ENCODE measurements around the gene MICU1. TPM values are rescaled to one million over a fixed set of nuclear protein-coding genes. Genes with fewer than 3 reads are reported as not detected.

Gene MICU1
- total and polyA plus RNA-seq, 2 experiments from 2014 or later = 27.5 to 52.3 TPM

- TF ChIP-seq EZH2phosphoT487 (IDR thresholded peaks at IDR 0.05; ENCODE audit: unreplicated experiment) (no peak), ETS1 (IDR thresholded peaks at IDR 0.05) (no peak), REST (IDR thresholded peaks at IDR 0.05; ENCODE audit: unreplicated experiment) (no peak), ZNF331 (CRISPR knock-in tag; IDR thresholded peaks at IDR 0.05; ENCODE audit: low read depth) (no peak), ZNF114 (CRISPR knock-in tag; IDR thresholded peaks at IDR 0.05) (no peak), JUNB (IDR thresholded peaks at IDR 0.05; ENCODE audit: unreplicated experiment) (no peak), CREB1 (CRISPR knock-in tag; IDR thresholded peaks at IDR 0.05; ENCODE audit: low read depth) (no peak)
These were observed 101.9 kb downstream of the MICU1 start (continued) for GRCh38 chr10:72523932-72524396.

DNA sequence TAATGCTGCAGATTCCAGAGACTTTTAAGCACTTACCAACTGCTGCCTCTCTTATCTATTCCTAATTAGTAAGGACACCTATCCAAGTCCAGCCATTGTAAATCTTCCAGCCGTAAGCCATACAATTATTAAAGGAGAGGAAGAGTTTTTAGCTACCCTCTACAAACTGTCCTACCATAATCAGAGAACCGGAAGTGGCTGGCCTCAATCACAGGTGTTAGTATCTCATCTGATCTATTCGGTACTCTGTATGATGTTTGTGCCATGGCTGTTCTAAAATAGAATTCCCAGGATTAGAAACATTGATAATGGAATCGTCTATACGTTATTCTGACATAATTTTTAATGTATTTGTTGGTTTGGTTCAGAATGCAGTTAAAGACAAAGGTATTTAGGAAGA, 102.8 kb downstream of the MICU1 start:
- Histone ChIP-seq H3K36me3 (ENCODE audit: insufficient read depth) (no peaks in the 10 kb centered on the region), H3K4me2 (no peak overlapping the region), H3K9me2 (ENCODE audit: insufficient read depth) (no peaks in the 10 kb centered on the region), H2AFZ (no peak overlapping the region), H3K4me1 (ENCODE audit: insufficient read depth) (no peaks in the 10 kb centered on the region), H3K79me2 (replicated peaks; ENCODE audit: insufficient read depth) (no peaks in the 10 kb centered on the region), H3K27me3 (ENCODE audit: insufficient read depth) (no peaks in the 10 kb centered on the region), H3K27ac (ENCODE audit: low read depth) (no peak overlapping the region), H3F3A (replicated peaks; ENCODE audit: low read depth) (no peaks in the 10 kb centered on the region), H4K20me1 (replicated peaks; ENCODE audit: insufficient read depth) (no peaks in the 10 kb centered on the region), H3K4me3 (no peak overlapping the region)
- no peaks in the 10 kb centered on the region for H3K36me3 Mint-ChIP-seq (ENCODE audit: low read depth)
- no peak for ATAC-seq
- no peaks in the 10 kb centered on the region for H3K4me1 Mint-ChIP-seq
- H3K27ac Mint-ChIP-seq = no peak overlapping the region
- H3K9me3 Mint-ChIP-seq = no peaks in the 10 kb centered on the region
- no peak for DNase-seq (ENCODE audit: low spot score)
- no peak overlapping the region for H3K4me3 Mint-ChIP-seq
- H3K27me3 Mint-ChIP-seq (ENCODE audit: insufficient read depth, low read depth, poor library complexity) = no peaks in the 10 kb centered on the region
- TF ChIP-seq POLR2AphosphoS5 (IDR thresholded peaks at IDR 0.05; ENCODE audit: low read depth) = no peak
- TF ChIP-seq STAT1 (IDR thresholded peaks at IDR 0.05; ENCODE audit: unreplicated experiment) = no peak
- no peak for TF ChIP-seq REST (IDR thresholded peaks at IDR 0.05; ENCODE audit: unreplicated experiment)
- no peak for TF ChIP-seq EZH2 (IDR thresholded peaks at IDR 0.05; ENCODE audit: low read depth, unreplicated experiment)
- no peak for TF ChIP-seq CTCF (conservative IDR thresholded peaks at IDR 0.05; ENCODE audit: low read depth in 2 of 2)

Measured in GM23338 (cell line).